HG03175 (cell line): Measurements from ENCODE around the gene UGT1A3.

ENCODE experiments used
- ATAC-seq: cut with Tn5 transposase; IDR thresholded peaks from one replicate; pipeline ENCODE4 v1.9.1; 2021; ENCODE audit warnings: mild to moderate bottlenecking, moderate library complexity; ENCODE audit not compliant: unreplicated experiment

UGT1A3 gene

DNA sequence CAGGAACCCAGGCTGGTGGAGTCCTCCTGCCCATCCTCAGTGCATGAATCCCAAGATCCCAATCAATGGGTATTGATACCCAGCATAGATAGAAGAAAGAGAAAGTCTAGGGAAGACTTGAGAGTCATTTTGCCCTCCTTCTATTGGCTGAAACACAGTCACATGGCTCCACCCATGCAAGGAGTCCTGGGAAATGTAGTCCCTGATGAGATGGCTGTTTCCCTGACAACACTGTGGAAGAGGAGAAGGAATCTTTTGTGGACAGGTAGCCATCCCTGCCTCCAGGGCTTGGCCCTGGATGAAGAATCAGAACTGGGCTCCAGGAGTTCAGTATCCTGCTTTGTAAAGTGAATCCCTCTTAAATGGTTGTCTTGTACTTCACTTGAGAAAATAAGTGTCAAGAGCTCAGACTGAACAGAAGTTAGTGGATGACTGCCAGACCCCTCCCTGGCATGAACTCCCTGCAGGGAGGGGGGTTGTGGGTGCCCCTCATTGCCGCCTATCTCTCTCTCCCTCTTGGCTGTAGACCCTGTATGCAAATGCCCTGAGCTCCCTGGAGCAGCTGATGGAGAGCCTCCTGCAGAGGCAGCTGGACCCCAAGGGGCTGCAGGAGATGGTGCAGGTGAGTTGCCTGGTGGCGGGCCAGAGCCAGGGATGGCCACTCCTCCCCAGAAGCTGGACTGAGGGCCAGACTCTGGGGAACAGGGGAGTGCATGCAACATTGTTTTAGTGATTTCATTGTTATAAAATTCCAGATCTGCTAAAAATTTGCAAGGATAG is 85.4 kb downstream of the UGT1A3 start:
- ATAC-seq = no peak

DNA sequence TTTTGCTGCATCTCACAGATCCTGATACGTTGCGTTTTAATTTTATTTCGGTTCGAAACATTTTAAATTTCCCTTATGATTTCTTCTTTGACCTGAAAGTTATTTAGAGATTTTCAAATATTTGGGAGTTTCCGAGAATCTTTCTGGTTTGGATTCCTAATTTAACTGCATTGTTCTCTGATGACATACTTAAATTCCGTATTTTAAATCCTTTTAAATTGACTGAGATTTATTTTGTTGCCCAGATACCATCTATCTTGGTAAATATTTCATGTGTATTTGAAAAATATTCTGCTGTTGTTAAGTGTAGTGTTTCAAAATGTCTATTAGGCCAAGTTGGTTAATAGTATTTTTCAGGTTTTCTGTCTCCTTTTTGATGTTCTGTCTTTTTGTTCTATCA is 87.0 kb downstream of the UGT1A3 start:
- no peak for ATAC-seq

DNA sequence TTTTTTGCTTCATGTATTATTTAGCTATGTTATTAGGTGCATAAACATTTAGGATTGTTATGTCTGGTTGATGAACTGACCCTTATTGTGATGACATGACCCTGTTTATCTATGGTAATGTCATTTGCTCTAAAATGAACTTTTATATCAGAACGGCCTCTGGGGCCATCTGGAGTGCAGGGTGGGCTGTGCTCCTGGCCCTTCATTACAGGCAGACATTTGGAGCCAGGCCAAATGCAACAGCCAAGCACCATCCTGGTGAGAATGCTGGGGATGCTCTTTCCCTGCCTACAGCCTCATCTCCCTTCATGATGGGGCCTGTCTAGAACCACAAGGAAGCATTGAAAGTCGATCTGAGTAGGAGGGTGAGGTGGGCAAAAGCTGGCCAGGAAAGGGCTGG is 87.5 kb downstream of the UGT1A3 start:
- no peak for ATAC-seq

GRCh38 chr2:233816771-233817170 is 87.9 kb downstream of the UGT1A3 start:
- ATAC-seq = no peak

- no peak for ATAC-seq
Observed at GRCh38 chr2:233817361-233817911, 88.6 kb downstream of the UGT1A3 start.

DNA sequence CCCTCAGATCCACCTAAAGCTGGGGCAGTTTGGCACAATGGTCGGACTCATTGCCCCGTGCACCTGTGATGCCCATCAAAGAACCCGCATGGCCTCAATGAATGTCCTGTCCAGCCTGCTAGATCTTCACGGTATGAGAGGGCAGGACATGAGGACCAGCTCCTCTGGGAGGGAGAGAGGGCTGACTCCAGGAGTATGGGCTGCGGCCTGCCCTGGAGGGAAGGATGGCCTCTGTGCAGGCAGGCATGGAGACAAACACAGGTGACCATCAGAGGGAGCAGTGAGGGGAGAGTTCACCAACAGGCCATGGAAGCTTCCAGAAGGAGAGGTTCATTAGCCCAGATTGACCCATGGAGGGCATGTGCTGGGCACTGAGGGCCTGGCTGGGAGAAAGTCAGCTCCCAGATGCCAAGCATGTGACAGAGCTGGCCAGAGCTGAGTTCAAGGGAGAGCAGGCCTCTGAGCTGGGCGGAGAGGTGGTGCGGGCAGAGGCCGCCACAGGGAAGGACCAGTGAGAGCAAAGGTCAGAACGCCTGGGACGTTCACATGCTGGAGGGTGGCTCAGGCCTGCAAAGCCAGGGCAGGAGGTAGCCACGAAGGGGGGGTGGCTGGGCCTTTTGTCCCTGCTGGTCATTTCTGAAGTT is 89.3 kb downstream of the UGT1A3 start:
- no peak for ATAC-seq

- ATAC-seq = no peak
Observed at GRCh38 chr2:233818639-233819621, 90.1 kb downstream of the UGT1A3 start.

DNA sequence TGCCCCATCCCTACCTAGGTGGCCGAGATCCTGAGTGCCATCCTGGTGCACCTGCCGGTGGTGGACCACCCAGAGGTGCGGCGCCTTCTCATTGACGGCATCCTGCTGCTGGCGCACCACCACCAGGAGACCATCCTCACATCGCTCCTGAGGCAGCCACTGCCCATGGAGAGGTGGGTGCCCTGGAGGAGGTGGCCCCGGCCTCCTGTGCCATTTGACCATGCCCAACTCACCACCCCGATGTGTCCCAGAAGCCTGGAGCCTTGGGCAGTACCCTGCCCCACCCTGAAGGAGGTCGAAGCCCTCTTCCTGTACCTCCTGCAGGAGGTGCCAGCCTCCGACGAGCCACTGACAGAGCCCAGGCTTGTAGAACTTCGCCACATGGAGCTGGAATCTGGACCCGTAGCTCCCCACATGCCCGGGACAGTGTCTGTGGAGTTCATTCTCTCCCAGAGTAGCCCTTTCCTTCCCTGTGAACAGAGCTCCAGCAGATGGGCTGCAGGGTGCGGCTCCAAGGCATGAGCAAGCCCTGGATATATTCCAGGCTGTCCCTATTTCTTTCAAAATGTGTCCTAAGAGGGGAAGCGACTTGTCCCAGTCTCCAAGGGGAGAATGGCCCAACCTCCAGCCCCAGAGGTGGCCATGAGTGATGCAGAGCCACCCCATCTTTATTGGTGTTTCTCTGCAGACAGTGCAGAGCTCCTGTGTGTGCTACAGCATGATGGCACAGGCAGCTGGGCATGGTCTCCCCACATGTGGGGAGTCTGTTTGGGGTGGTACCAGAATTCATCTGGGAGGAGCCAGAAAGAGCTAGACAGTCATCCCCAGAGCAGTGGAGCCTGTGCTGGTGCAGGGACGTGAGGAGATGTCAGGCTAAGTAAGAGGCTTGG is 91.3 kb downstream of the UGT1A3 start:
- no peak for ATAC-seq

DNA sequence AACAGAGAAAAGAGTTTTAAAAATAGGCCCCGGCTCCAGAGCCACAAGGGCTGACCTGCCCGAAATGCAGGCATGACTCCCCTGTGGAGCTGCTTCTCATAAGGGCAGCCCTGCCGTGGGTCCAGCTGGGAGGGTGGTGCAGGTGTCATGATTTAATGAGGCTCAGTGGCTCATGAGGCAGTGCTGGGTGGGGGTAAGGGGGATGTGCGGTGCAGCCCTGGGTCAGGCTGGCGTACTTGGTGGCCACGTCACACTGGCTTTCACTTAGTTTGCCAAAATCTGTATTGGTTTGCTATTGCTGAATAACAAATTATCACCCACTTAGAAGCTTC is 91.9 kb downstream of the UGT1A3 start:
- ATAC-seq = no peak

GRCh38 chr2:233821196-233821595 is 92.4 kb downstream of the UGT1A3 start:
- no peak for ATAC-seq

GRCh38 chr2:233821709-233822100 is 92.9 kb downstream of the UGT1A3 start:
- no peak for ATAC-seq

DNA sequence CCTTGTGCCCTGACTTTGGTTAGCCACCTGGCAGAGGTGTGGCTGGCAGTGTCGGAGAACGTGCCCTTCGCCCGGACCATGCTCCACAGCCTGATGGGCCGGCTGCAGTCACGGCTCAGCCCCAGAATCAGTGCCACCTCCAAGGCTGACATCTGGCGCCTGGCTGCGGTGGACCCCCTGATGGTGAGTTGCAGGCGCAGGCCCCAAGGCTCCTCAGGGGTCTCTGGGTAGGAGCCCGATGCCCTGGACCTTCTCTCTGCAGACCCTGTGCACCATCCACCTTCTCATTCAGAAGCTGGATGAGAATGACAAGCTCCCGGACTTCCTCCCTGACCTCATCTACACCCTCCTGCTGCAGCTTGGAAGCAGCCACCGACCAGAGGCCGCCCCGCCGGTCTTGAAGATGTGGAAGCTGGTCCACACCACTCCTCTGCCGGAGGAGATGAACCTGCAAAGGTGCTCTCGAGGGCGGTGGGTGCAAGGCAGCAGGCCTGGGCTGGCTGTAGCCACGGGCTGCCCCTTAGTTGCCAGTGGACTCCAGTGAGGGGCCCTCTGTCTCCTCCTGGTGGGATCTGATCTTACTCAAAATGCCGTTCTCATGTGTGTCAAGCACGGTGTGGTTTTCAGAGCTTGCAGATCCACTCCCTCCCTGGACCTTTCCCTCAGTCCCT is 93.4 kb downstream of the UGT1A3 start:
- no peak for ATAC-seq
